ENCODE measurements around the gene VTCN1. TPM values are rescaled to one million over a fixed set of nuclear protein-coding genes. Genes with fewer than 3 reads are reported as not detected.

Gene VTCN1
- total and polyA plus RNA-seq, 2 of the 8 experiments (the other 6 are each of a cell fraction or from before 2014, with no cell fraction given): 0.32 TPM; not detected in 1

- TF ChIP-seq CHD7 (IDR thresholded peaks at IDR 0.05; ENCODE audit: insufficient replicate concordance, low read length) (no peak), CEBPB (IDR thresholded peaks at IDR 0.05; ENCODE audit: low read depth, low read length) (no peak), ASH2L (IDR thresholded peaks at IDR 0.05; ENCODE audit: low read length) (no peak), POLR2AphosphoS5 (IDR thresholded peaks at IDR 0.05; ENCODE audit: low read depth, low read length) (no peak), RBBP5 (IDR thresholded peaks at IDR 0.05; ENCODE audit: borderline replicate concordance, low read depth, low read length) (no peak), USF2 (IDR thresholded peaks at IDR 0.05; ENCODE audit: low read length) (no peak), E2F6 (IDR thresholded peaks at IDR 0.05) (no peak)
Observed at GRCh38 chr1:117164209-117164608, 46.5 kb downstream of the VTCN1 start (continued).

All from H1 (cell line).